NCI-H748 (cell line): Measurements from ENCODE around the gene PHKB.

Experiments
- DNase-seq: peaks from one replicate; lab custom pipeline; 2025; ENCODE audit not compliant: unreplicated experiment; lab: John Stamatoyannopoulos, UW

PHKB gene

DNA sequence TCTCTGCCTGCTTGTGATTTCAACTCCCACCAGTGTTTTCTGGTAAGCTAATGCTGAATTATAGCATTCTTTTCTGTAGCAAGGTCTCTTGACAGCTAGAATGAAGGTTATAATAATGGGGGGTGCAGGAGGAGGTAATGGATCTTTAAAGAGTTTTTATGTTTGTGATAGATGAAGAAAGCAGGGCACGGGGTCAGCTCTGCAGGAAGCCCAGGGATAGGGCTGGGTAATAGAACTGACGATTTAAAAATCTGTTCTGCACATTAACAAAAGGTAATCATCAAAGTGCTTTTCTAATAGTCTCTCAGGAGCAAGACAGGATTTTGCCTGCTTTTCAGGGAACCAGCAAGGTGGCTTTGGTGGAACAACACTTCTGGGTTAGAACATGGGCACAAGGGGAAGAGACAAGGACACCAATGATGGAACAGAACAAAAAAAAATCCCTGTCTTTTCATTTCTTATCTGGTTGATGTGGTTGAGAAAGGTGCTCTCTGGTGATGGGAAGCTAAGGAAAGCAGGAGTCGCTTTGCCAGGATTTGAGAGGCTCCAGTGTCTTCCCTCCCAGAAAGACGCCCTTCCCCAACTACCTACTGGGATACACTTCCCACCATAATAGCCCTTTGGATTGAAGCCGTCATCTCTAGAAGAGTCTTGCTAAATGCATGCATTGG is 263.1 kb downstream of the PHKB start:
- DNase-seq, result no peak

- no peak for DNase-seq
These were observed 264.1 kb downstream of the PHKB start for GRCh38 chr16:47725188-47725695.

DNA sequence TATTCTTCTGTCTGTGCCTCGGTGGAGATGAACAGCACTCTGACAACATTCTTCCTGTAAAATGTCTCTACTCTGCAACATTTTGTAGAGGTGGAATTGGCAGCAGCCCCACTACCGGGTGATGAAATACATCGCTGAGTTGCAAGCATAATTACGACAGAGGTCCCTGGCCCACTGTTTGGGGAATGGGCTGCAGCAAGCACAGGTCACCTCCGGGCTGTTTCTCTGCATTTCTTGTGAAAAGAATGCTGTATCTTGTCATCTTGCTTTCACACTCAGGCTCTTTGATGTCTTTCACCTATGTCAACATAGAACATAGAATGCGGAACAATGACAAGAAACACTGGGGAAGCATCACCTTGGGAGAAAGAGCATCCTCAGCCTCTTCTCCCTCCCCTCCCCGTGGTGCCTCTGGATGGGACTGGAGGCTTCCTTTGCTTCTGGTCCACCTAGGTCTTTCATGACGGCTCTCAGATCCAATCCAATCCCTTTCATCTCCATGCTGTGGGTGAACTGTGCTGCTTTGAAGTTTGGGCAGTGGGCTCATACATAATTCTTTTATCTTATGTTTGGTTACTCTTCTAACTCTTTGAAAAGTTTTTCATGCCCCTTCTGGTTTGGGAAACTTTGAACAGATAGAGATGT is 265.0 kb downstream of the PHKB start:
- DNase-seq, result no peak

DNA sequence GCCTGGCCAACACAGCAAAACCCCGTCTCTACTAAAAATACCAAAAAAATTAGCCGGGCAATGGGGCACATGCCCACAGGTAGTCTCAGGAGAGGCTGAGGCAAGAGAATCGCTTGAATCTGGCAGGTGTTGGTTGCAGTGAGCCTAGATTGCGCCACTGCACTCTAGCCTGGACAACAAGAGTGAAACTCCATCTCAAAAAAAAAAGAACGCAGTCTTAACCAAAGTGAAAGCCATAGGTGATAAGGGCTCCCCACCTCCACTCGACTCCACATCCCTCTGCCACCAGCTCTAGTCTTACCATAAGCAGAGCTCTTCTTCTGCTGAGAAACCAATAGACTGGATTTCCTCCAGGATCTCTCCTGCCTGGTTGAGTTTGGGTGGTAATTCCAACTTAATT is 266.0 kb downstream of the PHKB start:
- no peak for DNase-seq

- DNase-seq, result no peak
These were observed 267.1 kb downstream of the PHKB start for GRCh38 chr16:47728205-47728604.

- DNase-seq, result no peak
These were observed 268.6 kb downstream of the PHKB start for GRCh38 chr16:47729701-47730100.

DNA sequence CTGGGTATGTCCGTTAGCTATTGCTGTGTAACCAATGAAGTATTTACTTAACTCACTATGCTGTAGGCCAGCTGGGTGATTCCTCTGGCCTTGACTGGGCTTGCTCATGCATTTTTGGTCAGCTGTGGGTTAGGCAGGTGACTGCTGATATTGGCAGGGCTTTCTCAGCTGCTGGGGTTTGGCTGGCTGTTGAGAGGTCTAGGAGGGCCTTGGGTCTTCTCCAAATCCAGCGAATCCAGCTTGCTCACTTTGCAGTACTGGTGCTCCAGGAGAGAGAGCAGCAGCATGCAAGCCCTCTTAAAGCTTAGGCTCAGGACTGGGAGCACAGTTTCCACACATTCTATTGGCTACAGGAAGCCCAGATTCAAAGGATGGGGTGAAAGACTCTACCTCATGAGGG is 270.1 kb downstream of the PHKB start:
- DNase-seq, result no peak

DNA sequence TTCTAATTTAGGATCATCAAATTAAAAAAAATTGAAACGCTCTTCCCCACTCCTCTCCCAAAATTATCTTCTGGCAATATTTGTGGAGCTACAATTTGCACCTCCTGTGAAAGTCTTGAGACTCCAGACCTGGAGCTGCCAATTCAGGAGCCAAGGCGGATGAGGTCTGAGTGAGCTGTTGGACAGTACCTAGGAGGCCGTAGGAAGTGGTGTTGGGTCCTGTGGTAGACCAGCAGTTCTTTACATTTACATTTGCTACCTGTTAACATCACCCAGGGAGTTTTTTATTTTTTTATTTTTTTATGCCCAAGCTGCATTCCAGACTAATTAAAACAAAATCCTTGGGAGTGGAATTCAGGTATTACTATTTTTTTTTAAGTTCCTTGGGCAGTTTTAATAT is 271.0 kb downstream of the PHKB start:
- DNase-seq, result no peak

DNA sequence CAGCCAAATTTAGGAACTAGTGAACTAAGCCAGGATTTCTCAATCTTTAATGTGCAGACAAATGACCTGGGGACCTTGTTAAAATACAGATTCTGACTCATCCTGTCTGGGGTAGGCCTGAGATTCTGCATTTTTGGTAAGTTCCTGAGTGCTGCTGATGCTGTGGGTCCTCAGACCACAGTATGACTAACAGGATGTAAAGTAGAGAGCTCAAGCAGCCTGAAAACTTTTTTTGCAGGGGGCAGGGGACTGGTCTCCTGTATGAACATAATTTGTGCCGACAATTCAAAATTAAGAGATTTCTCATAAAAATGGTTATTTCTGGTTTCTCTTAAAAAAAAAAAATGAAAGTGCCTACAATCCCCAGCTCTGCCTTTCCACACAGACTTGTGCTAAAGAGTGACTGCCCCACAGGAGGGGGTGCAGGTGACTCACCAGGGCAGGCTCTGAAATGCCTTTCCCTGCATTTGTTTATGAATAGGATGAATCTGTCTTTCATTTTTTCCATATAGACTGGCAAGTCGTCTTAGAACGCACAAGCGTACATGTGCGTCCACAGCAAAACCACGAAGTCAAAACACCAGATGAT is 271.5 kb downstream of the PHKB start:
- DNase-seq, result no peak

- DNase-seq, result peak; percentile 61
These were observed 273.1 kb downstream of the PHKB start for GRCh38 chr16:47734081-47734857.

DNA sequence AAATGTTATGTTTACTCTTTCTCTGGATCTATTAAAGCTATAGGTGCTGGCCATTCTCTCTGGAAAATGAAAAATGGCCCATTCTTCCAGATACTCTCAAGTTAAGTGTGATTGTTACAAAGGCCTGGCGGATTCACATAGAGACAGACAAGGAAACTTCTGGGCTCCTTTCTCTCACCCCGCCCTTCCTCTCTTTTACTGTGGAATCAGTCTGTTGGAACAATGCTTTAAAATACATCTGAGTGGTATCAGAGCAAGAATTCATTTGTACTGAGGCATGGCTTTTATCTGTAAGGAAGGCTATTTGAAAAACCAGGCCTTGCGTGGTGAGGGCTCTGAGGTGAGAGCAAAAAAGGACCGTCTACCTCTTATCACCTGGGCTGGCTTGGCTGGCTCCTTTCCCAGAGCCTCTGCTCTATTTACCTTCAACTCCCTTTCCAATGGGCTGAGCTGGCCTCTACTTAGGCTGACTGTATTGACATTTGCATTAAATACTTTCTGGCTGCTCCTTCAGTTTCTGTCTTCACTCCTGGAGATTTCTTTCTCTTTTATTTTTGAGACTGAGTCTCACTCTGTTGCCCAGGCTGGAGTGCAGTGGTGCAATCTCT is 274.0 kb downstream of the PHKB start:
- DNase-seq, result peak; percentile 25

- no peak for DNase-seq
These were observed 289.2 kb downstream of the PHKB start for GRCh38 chr16:47750371-47750770.
